Activated CD4-positive, alpha-beta T cell treated with anti-CD3 and anti-CD28 coated beads, Interleukin-2, Interleukin-6, amounts not matched to agents 100 ng/mL and 50 ng/mL, durations not matched to agents 16 hours and 8 hours (primary cell): ENCODE results near the gene SPATA33.
"Not testable (repeated sequence)": the region's sequence is repeated elsewhere in the genome, so short reads cannot be mapped to it uniquely, and the experiment has no call there.

ENCODE experiments used
- DNase-seq: peaks from one replicate; pipeline ENCODE4 v3.0.0-alpha.2; 2020

The SPATA33 gene

GRCh38 chr16:89629827-89630610 is 27.6 kb upstream of the SPATA33 start:
- DNase-seq = peak; percentile 15

DNA sequence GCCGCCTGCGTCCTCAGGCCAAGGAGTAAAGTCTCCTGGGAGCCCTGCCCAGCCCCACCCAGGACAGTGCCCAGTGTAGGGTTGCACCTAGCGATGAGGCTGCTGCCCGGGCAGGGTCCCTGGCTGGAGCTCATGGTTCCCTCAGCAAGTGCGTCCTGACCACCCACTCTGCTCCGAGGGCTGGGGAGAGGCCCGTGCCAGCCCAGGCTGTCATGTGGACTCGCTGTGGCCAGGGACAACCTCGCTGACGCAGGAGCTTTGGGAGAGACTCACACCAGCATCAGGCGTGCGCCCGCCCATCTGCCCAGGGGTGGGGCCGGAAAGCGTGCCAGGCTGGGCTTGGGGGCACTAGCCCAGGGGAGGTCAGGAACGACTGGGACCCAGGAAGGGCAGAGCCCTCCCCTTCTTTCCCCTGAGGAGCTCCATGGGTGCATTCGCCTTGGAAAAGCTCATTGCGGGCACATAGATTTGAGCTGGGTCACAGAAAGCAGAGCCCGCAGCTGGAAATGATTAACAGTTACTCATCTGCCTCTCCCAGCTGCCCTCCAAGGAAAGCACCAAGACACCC is 24.5 kb upstream of the SPATA33 start:
- no peak for DNase-seq

DNA sequence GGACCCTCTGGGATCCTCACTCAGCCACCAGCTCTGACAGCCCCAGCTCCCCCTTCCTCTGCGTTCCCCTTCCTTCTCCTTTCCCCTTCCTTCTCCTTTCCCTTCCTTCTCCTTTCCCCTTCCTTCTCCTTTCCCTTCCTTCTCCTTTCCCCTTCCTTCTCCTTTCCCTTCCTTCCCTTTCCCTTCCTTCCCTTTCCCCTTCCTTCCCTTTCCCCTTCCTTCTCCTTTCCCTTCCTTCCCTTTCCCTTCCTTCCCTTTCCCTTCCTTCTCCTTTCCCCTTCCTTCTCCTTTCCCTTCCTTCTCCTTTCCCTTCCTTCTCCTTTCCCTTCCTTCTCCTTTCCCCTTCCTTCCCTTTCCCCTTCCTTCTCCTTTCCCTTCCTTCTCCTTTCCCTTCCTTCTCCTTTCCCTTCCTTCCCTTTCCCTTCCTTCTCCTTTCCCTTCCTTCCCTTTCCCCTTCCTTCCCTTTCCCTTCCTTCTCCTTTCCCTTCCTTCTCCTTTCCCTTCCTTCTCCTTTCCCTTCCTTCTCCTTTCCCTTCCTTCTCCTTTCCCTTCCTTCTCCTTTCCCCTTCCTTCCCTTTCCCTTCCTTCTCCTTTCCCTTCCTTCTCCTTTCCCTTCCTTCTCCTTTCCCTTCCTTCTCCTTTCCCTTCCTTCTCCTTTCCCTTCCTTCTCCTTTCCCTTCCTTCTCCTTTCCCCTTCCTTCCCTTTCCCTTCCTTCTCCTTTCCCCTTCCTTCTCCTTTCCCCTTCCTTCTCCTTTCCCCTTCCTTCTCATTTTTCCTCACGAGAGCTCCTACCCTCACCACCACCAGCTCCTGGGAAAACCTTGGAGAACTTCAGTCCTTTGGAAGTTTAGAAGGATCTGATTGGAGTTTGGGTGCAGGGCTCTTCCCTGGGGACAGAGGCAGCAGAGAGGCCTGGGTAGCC is 22.9 kb upstream of the SPATA33 start:
- DNase-seq = not testable (repeated sequence)

GRCh38 chr16:89636663-89637062 is 21.0 kb upstream of the SPATA33 start:
- DNase-seq = no peak

DNA sequence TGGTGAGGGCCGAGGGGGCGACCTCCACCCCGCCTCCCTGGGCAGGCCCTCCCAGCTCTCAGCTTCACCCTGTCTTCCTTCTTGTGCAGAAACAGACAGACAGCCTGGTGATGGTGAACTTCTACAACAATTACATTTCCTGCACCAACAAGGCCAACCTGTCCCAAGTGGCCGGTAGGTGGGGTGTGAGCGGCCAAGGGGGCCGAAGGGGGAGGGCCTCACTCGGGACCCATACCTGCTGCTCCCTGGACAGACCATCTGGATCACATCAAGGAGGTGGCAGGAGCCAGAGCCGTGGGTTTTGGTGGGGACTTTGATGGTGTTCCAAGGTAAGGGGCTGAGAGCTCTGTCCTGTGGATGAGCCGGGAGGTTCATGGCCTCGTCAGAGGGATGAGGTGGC is 20.3 kb upstream of the SPATA33 start:
- DNase-seq = no peak

- DNase-seq = no peak
Measured at GRCh38 chr16:89638455-89638854, 19.2 kb upstream of the SPATA33 start.

DNA sequence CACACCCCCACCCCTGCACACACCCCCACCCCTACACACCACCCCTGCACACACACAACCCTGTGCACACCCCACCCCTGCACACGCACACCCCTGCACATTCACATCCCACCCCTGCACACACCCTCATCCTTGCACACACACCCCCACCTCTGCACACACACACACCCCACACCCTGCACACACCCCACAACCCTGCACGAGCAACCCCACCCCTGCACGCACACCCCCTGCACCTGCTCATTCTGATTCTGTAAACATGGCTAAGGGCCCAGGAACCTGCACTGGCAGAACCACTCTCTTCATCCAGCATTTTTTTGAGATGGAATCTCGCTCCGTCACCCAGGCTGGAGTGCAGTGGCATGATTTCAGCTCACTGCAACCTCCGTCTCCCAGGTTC is 18.3 kb upstream of the SPATA33 start:
- DNase-seq = no peak

GRCh38 chr16:89641458-89642119 is 16.0 kb upstream of the SPATA33 start:
- no peak for DNase-seq

DNA sequence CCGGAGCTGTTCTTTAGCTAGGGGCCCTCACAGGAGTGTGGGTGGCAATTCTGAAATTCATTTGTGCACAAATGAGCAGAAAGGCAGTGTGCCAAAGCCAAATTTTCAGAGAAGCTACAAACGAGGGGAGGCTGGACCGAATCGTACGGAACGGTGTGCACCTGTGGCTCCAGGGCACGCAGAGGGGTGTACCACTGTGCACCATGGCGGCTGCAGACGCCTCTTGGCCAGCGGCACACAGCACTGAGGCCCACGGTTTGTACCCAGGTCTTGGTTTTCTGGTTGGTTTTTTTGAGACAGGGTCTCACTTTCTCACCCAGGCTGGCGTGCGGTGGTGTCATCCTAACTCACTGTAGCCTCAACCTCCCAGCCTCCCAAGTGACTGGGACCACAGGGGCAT is 15.1 kb upstream of the SPATA33 start:
- DNase-seq = no peak

GRCh38 chr16:89643769-89644300 is 13.8 kb upstream of the SPATA33 start:
- DNase-seq = no peak

GRCh38 chr16:89645122-89645521 is 12.5 kb upstream of the SPATA33 start:
- no peak for DNase-seq

DNA sequence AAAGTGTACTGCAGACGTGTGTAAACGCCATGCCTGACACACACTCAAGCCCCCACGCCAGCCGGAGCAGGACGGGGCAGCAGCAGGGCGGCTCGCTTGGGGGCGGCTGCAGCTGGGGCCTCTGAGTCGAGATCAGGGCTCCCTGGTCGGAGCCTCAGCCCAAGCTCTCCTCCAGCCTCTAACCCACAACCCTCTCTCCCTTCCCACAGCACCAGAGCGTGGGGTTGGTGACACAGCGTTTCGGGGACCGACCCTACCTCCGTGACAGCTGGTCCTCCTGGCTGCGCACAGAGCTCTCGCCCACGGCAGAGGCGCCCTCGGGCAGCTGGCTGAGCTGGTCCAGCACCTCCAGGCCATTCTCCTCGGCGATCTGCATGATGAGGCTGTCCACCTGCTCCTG is 11.4 kb upstream of the SPATA33 start:
- DNase-seq = no peak

DNA sequence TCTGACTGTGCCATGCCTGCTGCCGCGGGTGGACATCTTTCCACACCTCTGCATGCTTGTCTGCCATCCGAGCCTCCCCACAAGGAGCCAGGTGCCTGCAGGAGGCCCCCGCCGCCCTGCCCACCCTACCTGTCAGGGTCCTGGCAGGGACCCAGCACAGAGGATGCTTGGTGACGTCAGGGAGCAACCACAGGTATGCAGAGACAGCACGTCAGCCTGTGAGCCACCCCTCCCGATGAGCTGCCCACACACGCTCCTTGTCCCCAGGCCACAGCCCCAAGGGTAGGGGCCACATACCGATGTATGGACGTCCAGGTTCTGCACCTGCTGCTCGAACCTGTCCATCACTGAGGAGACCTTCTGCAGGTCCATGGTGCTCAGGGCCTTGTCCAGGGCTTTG is 10.7 kb upstream of the SPATA33 start:
- DNase-seq = no peak

DNA sequence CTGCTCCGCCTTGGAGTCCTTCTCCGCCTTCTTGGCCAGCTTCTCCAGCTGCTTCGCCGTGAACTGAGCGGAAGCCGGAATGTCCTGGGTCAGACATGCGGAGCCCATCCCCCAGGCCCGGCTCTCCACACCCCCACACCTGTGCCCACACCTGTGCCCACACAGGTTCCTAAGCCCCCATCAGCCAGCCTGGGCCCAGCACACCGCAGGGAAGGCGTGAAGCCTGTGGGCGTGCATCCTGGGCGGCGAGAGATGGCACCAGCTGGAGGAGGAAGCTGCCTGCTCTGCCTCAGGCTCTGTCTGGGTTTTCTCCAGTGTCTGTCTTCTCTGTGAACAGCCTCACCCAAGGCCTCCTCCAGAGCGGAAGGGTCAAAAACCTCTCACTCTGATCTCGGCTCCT is 6.1 kb upstream of the SPATA33 start:
- DNase-seq = no peak

DNA sequence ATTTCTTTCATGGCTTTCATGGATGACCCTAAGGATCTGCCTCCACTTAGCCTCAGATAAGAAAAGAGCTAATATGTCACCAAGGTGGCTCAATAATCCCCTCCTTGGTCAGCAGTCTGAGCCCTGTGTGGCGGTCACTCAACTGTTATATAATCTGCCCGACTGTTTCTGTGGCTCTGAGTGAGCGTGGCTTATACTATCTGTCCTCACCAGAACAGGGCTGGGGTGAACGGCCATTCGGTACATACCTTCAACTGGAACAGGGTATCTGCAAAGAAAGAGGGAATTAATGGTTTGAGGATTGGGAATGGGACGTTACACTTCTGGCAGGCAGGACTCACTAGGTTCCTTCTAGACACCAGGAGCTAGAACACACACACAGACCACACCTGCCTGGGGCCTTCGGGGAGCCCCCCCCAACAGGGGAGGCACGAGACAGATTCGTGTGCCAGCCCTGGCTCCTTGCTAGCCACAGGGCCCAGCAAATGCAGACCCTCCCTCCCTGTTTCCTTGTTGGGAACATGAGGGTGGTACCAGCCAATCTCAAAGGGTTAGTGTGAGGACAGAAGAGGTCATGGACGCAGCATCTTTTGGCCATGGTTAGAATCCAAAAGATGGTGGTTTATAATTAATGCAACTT is 3.9 kb upstream of the SPATA33 start:
- no peak for DNase-seq

DNA sequence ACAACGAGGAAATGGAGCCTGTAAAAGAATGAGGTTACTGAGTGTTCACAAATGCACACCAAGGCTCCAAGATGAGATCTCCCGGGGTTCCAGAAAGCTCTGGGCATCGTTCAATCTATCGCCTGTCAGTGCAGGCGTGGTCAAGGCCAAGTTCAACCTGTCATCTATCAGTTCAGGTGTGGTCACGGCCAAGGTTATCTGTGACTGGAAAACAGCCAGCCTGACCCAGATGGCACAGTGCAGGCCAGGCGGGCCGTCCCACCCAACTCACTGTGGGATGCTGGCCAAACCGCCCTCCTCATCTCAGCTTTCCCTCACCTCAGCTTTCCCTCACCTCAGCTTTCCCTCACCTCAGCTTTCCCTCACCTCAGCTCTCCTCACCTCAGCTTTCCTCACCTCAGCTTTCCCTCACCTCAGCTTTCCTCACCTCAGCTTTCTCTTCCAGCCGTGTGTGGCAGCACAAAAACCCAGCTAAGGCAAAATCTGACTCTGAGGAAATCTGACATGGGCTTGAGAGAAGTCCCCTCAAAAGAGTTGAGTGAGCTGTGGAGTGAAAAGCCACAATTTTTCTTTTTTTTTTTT is 2.5 kb upstream of the SPATA33 start:
- no peak for DNase-seq

GRCh38 chr16:89656435-89657121 is 1.1 kb upstream of the SPATA33 start:
- no peak for DNase-seq

- DNase-seq = peak; percentile 25
Measured at GRCh38 chr16:89658221-89658879, 714 bp downstream of the SPATA33 start.

- DNase-seq = no peak
Measured at GRCh38 chr16:89660146-89660545, 2.5 kb downstream of the SPATA33 start.

GRCh38 chr16:89661215-89661614 is 3.6 kb downstream of the SPATA33 start:
- DNase-seq = no peak

DNA sequence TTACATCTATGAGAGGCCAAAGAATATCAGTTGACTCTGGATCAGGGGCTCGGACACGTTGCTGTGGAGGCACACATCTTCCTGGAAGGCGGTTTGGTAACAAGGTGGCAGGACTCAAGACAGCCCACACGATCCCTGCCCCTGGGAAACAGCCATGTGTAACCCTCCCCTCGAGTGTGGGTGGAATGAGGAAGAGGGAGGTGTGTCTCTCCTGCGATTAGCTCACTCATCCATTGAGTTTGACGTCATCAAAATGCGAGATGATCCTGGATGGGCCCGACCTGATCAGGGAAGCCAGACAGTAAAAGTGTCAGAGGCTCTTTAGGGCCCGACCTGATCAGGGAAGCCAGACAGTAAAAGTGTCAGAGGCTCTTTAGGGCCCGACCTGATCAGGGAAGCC is 6.6 kb downstream of the SPATA33 start:
- DNase-seq = not testable (repeated sequence)
